Astrocyte (in vitro differentiated cells and primary cell): ENCODE data around the gene MON2. TPM values are rescaled to one million over a fixed set of nuclear protein-coding genes. Genes with fewer than 3 reads are reported as not detected.

Experiments
- DNase-seq: peaks from one replicate; pipeline ENCODE4 v3.0.0-alpha.2; 2010; ENCODE audit warnings: low read depth
- FAIRE-seq: peaks from 2 replicates; lab custom pipeline; 2011; peaks lifted over from hg19 to GRCh38; lab: Jason Lieb, UNC
- H2AFZ ChIP-seq: 2 replicates; pipeline ENCODE4 v1.6.0; 2012; ENCODE audit warnings: low read depth, low read length, inconsistent platforms
- H3K27ac ChIP-seq: 2 replicates; pipeline ENCODE4 v1.5.1; 2011; ENCODE audit warnings: low read depth, low read length, inconsistent platforms
- H3K27me3 ChIP-seq: 2 replicates; pipeline ENCODE4 v1.6.0; 2011; ENCODE audit warnings: low read length, inconsistent platforms; ENCODE audit not compliant: insufficient read depth
- H3K36me3 ChIP-seq: 2 replicates; pipeline ENCODE4 v1.5.1; 2011; ENCODE audit warnings: low read length, inconsistent platforms; ENCODE audit not compliant: insufficient read depth
- H3K4me1 ChIP-seq: 2 replicates; pipeline ENCODE4 v1.5.1; 2011; ENCODE audit warnings: low read length, inconsistent platforms; ENCODE audit not compliant: insufficient read depth
- H3K4me2 ChIP-seq: 2 replicates; pipeline ENCODE4 v1.6.0; 2012; ENCODE audit warnings: low read length, inconsistent platforms
- H3K4me3 ChIP-seq: 2 replicates; pipeline ENCODE4 v1.5.1; 2011; ENCODE audit warnings: low read depth, mild to moderate bottlenecking, low read length, inconsistent platforms; ENCODE audit not compliant: insufficient read depth
- H3K79me2 ChIP-seq: 2 replicates; pipeline ENCODE4 v1.6.0; 2012; ENCODE audit warnings: mild to moderate bottlenecking, low read length, inconsistent platforms; ENCODE audit not compliant: insufficient read depth
- H3K9ac ChIP-seq: 2 replicates; pipeline ENCODE4 v1.6.0; 2012; ENCODE audit warnings: mild to moderate bottlenecking, low read length, inconsistent platforms
- H3K9me3 ChIP-seq: 2 replicates; pipeline ENCODE4 v1.5.1; 2012; ENCODE audit warnings: low read depth, mild to moderate bottlenecking, low read length, inconsistent platforms; ENCODE audit not compliant: insufficient read depth
- H4K20me1 ChIP-seq: 2 replicates; pipeline ENCODE4 v1.6.0; 2012; ENCODE audit warnings: low read length, inconsistent platforms; ENCODE audit not compliant: insufficient read depth
- H3K27ac Mint-ChIP-seq: one replicate; pipeline ENCODE4 v1.8.0; 2021; ENCODE audit warnings: mild to moderate bottlenecking, mixed read lengths; ENCODE audit not compliant: unreplicated experiment
- H3K27me3 Mint-ChIP-seq: one replicate; pipeline ENCODE4 v1.8.0; 2021; ENCODE audit warnings: low read depth, mixed read lengths; ENCODE audit not compliant: unreplicated experiment
- H3K36me3 Mint-ChIP-seq: one replicate; pipeline ENCODE4 v1.8.0; 2021; ENCODE audit warnings: low read depth, mixed read lengths; ENCODE audit not compliant: unreplicated experiment
- H3K4me1 Mint-ChIP-seq: one replicate; pipeline ENCODE4 v1.8.0; 2021; ENCODE audit warnings: low read depth, mixed read lengths; ENCODE audit not compliant: unreplicated experiment
- H3K4me3 Mint-ChIP-seq: one replicate; pipeline ENCODE4 v1.8.0; 2021; ENCODE audit warnings: mild to moderate bottlenecking, moderate library complexity, mixed read lengths; ENCODE audit not compliant: unreplicated experiment
- H3K9me3 Mint-ChIP-seq: one replicate; pipeline ENCODE4 v1.8.0; 2021; ENCODE audit warnings: mild to moderate bottlenecking, mixed read lengths; ENCODE audit not compliant: unreplicated experiment
- EZH2 ChIP-seq: IDR thresholded peaks from 2 replicates; pipeline ENCODE4 v1.6.1; 2012; ENCODE audit warnings: mild to moderate bottlenecking, low read length, inconsistent platforms; ENCODE audit not compliant: insufficient read depth
- total RNA-seq: library from RNA; stranded (reverse); gene quantifications from 2 replicates; pipeline ENCODE4 v1.2.1, GENCODE V29; 2021
- TF ChIP-seq, protein P1 (sequence below): IDR thresholded peaks from 2 replicates; pipeline ENCODE4 v1.5.1; 2011; ENCODE audit warnings: low read depth, mild to moderate bottlenecking, inconsistent platforms, low read length, moderate library complexity; ENCODE audit not compliant: insufficient read depth

Gene MON2
- total RNA-seq, 1 donor from 2014 or later, result 39.7 TPM

DNA sequence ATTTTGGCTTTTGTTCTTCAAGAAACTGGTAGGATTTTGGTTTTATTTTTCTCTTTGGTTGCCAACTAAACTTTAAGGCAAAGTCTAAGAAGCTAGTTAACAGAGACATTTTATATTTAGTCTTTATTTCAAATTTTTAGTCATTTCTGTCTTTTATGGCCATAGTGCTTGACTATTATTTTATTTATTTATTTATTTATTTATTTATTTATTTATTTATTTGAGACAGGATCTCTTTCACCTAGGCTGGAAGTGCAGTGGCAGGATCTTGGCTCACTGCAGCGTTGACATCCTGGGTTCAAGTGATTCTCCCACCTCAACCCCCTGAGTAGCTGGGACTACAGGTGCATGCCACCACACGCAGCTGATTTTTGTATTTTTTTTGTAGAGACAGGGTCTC is 3.1 kb downstream of the MON2 start:
- H3K4me2 ChIP-seq, result peak overlapping the region; percentile 90
- peaks cover 8% of the 10 kb centered on the region for H3K4me1 Mint-ChIP-seq
- H3K27ac ChIP-seq, result no peak overlapping the region
- H4K20me1 ChIP-seq, result peaks cover 51% of the 10 kb centered on the region
- no peak overlapping the region for H3K4me3 ChIP-seq
- H3K27me3 Mint-ChIP-seq, result no peaks in the 10 kb centered on the region
- no peaks in the 10 kb centered on the region for H3K36me3 Mint-ChIP-seq
- H3K79me2 ChIP-seq, result peaks cover 84% of the 10 kb centered on the region
- peak overlapping the region; percentile 75 for H3K4me3 Mint-ChIP-seq
- H3K27ac Mint-ChIP-seq, result no peak overlapping the region
- no peaks in the 10 kb centered on the region for H3K9me3 ChIP-seq
- H3K9ac ChIP-seq, result no peak overlapping the region
- DNase-seq, result no peak
- peaks cover 11% of the 10 kb centered on the region for H3K4me1 ChIP-seq
- peaks cover 2% of the 10 kb centered on the region for H3K9me3 Mint-ChIP-seq
- no peaks in the 10 kb centered on the region for H3K27me3 ChIP-seq
- no peaks in the 10 kb centered on the region for H3K36me3 ChIP-seq
- H2AFZ ChIP-seq, result no peak overlapping the region
- FAIRE-seq, result no peak
- TF ChIP-seq, protein P1, sequence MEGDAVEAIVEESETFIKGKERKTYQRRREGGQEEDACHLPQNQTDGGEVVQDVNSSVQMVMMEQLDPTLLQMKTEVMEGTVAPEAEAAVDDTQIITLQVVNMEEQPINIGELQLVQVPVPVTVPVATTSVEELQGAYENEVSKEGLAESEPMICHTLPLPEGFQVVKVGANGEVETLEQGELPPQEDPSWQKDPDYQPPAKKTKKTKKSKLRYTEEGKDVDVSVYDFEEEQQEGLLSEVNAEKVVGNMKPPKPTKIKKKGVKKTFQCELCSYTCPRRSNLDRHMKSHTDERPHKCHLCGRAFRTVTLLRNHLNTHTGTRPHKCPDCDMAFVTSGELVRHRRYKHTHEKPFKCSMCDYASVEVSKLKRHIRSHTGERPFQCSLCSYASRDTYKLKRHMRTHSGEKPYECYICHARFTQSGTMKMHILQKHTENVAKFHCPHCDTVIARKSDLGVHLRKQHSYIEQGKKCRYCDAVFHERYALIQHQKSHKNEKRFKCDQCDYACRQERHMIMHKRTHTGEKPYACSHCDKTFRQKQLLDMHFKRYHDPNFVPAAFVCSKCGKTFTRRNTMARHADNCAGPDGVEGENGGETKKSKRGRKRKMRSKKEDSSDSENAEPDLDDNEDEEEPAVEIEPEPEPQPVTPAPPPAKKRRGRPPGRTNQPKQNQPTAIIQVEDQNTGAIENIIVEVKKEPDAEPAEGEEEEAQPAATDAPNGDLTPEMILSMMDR, result no peak
- no peak for TF ChIP-seq EZH2

GRCh38 chr12:62471734-62472133 is 5.1 kb downstream of the MON2 start:
- Histone ChIP-seq H4K20me1 (peaks cover 65% of the 10 kb centered on the region), H3K79me2 (peaks cover 93% of the 10 kb centered on the region), H3K9me3 (no peaks in the 10 kb centered on the region), H3K4me2 (no peak overlapping the region), H3K4me3 (no peak overlapping the region), H2AFZ (no peak overlapping the region), H3K27me3 (no peaks in the 10 kb centered on the region), H3K4me1 (peaks cover 11% of the 10 kb centered on the region), H3K36me3 (no peaks in the 10 kb centered on the region), H3K27ac (no peak overlapping the region), H3K9ac (no peak overlapping the region)
- no peak for TF ChIP-seq EZH2
- TF ChIP-seq, protein P1, result no peak
- DNase-seq (no peak), FAIRE-seq (no peak)
- Mint-ChIP-seq H3K4me1 (peaks cover 8% of the 10 kb centered on the region), H3K9me3 (no peaks in the 10 kb centered on the region), H3K27ac (no peak overlapping the region), H3K27me3 (no peaks in the 10 kb centered on the region), H3K4me3 (no peak overlapping the region), H3K36me3 (no peaks in the 10 kb centered on the region)

GRCh38 chr12:62472472-62472871 is 5.8 kb downstream of the MON2 start:
- H3K9me3 Mint-ChIP-seq, result no peaks in the 10 kb centered on the region
- peaks cover 69% of the 10 kb centered on the region for H4K20me1 ChIP-seq
- TF ChIP-seq, protein P1, result no peak
- TF ChIP-seq EZH2, result no peak
- H2AFZ ChIP-seq, result no peak overlapping the region
- no peak overlapping the region for H3K27ac Mint-ChIP-seq
- FAIRE-seq, result no peak
- no peaks in the 10 kb centered on the region for H3K9me3 ChIP-seq
- no peak overlapping the region for H3K4me3 ChIP-seq
- H3K79me2 ChIP-seq, result peaks cover 93% of the 10 kb centered on the region
- peaks cover under 1% of the 10 kb centered on the region for H3K36me3 Mint-ChIP-seq
- no peak overlapping the region for H3K27ac ChIP-seq
- H3K4me1 ChIP-seq, result peaks cover 11% of the 10 kb centered on the region
- H3K36me3 ChIP-seq, result no peaks in the 10 kb centered on the region
- no peak overlapping the region for H3K9ac ChIP-seq
- no peaks in the 10 kb centered on the region for H3K27me3 ChIP-seq
- H3K27me3 Mint-ChIP-seq, result no peaks in the 10 kb centered on the region
- H3K4me1 Mint-ChIP-seq, result peaks cover 8% of the 10 kb centered on the region
- H3K4me2 ChIP-seq, result no peak overlapping the region
- no peak overlapping the region for H3K4me3 Mint-ChIP-seq
- DNase-seq, result no peak
